ENCODE results near the gene SWAP70.
A peak's percentile ranks its signal among the peaks of the same experiment; 100 is the strongest.

The SWAP70 gene

GRCh38 chr11:9718147-9718546 is 54.3 kb downstream of the SWAP70 start:
- no peak overlapping the region for H3K4me3 ChIP-seq (replicated peaks; ENCODE audit: low read depth, low read length)
- TF ChIP-seq CTCF (IDR thresholded peaks at IDR 0.05; ENCODE audit: low read length, missing control alignments): no peak
- DNase-seq (ENCODE audit: low read depth): no peak

- H3K4me3 ChIP-seq (replicated peaks; ENCODE audit: low read depth, low read length): no peak overlapping the region
- DNase-seq (ENCODE audit: low read depth): peak; percentile 28
- TF ChIP-seq CTCF (IDR thresholded peaks at IDR 0.05; ENCODE audit: low read length, missing control alignments): no peak
Observed at GRCh38 chr11:9719566-9720289, 55.9 kb downstream of the SWAP70 start.

GRCh38 chr11:9720290-9720630 is 56.4 kb downstream of the SWAP70 start:
- H3K4me3 ChIP-seq (replicated peaks; ENCODE audit: low read depth, low read length): no peak overlapping the region
- TF ChIP-seq CTCF (IDR thresholded peaks at IDR 0.05; ENCODE audit: low read length, missing control alignments): no peak
- DNase-seq (ENCODE audit: low read depth): no peak

GRCh38 chr11:9722023-9722422 is 58.1 kb downstream of the SWAP70 start:
- no peak for DNase-seq (ENCODE audit: low read depth)
- TF ChIP-seq CTCF (IDR thresholded peaks at IDR 0.05; ENCODE audit: low read length, missing control alignments): no peak
- no peak overlapping the region for H3K4me3 ChIP-seq (replicated peaks; ENCODE audit: low read depth, low read length)

- no peak for TF ChIP-seq CTCF (IDR thresholded peaks at IDR 0.05; ENCODE audit: low read length, missing control alignments)
- H3K4me3 ChIP-seq (replicated peaks; ENCODE audit: low read depth, low read length): no peak overlapping the region
- no peak for DNase-seq (ENCODE audit: low read depth)
Observed at GRCh38 chr11:9722893-9723292, 59.0 kb downstream of the SWAP70 start.

GRCh38 chr11:9726321-9727022 is 62.6 kb downstream of the SWAP70 start:
- peak; percentile 59 for DNase-seq (ENCODE audit: low read depth)
- TF ChIP-seq CTCF (IDR thresholded peaks at IDR 0.05; ENCODE audit: low read length, missing control alignments): no peak
- no peak overlapping the region for H3K4me3 ChIP-seq (replicated peaks; ENCODE audit: low read depth, low read length)

GRCh38 chr11:9728058-9728457 is 64.2 kb downstream of the SWAP70 start:
- TF ChIP-seq CTCF (IDR thresholded peaks at IDR 0.05; ENCODE audit: low read length, missing control alignments): no peak
- DNase-seq (ENCODE audit: low read depth): no peak
- no peak overlapping the region for H3K4me3 ChIP-seq (replicated peaks; ENCODE audit: low read depth, low read length)
